ENCODE results near the gene MAP3K3.

- TF ChIP-seq CTCF (conservative IDR thresholded peaks at IDR 0.05; ENCODE audit: low read length) (no peak), EZH2phosphoT487 (IDR thresholded peaks at IDR 0.05; ENCODE audit: borderline replicate concordance) (no peak)
Observed at GRCh38 chr17:63635290-63635689, 13.1 kb downstream of the MAP3K3 start.

Measured in Loucy (cell line).